Effector CD8-positive, alpha-beta T cell (primary cell): ENCODE results near the gene STK24.
"Not testable (repeated sequence)": the region's sequence is repeated elsewhere in the genome, so short reads cannot be mapped to it uniquely, and the experiment has no call there.

Experiments
- DNase-seq: peaks from one replicate; lab custom pipeline; 2025; lab: John Stamatoyannopoulos, UW
- total RNA-seq, 4 experiments: gene quantifications; one replicate each; lab custom pipeline; 2026; lab: John Stamatoyannopoulos, UW

The STK24 gene
- total RNA-seq, result 218 to 323 (median 245) reads per million in 4 experiments

DNA sequence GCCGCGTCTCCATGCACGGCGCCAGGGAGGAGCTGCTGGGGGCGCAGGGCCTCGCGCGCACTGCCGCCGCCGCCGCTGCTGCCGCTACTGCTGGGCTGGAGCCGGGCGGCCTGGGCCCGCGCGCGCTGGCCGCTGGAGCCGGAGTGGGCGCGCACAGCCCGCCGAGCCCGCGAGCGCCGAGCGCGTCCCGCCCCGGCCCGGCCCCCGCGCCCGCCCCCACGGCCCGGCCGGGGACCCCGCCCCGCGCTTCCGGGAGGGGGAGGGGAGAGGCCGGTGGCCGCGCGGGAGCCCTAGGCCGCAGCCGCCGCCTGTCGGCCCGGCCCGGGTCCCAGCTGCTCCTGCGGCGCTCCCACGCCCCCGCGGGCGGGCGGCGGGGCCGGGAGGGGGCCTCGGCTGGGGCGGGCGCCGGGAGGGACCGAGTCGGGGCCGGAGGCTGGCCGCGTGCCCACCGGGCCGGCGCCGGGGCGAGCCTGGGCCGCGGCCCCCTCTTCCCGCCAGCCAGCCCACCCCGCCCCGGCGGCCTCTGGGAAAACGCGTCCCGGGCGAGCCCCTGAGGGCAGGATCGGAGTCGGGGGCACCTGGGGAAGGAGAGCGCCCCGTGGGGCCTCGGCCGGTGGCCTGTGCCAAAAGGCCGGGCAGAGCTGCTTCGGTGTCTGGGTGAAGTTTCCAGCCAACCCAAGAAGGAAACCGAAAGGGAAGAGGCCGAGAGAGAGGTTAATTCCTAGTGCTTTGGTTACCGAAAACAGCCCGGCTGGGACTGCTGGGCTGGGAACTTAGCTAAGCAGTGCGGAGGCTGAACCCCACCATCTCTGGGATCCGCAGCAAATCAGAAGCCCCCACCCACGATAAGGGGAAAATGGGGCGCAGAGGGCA is at the start of gene STK24:
TSS of gene STK24 (minus strand) at position 145 of the 873 bp plus-strand sequence. CDS start 321 bp downstream, outside the sequence.
- DNase-seq, result peak; percentile 31

DNA sequence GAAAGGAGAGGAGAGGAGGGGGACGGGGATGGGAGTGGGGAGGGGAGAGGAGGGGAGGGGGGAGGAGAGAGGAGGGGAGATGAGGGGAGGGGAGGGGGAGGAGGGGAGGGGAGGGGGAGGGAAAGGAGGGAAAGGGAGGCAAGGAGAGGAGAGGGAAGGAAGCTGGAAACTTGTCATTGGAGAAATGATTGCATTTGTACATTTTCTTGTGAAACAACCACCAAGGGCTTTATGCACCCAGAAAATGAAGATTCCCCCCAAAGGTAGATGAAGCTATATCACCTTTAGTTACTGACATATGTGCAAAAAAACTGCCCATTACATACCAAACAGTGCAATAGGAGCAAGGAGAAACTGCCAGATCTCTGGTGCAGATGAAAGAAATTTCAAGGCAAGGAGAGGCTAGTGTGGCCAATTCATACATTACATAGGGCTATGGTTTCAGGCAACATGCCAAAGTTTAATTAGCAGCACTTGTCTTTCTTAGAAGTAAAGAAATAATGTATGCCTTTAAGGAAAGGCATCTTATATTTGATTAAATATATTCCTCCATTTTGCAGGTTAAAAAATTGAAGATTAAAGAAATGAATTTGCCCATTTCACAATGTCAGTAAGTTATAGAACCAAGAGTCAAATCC is 49.5 kb upstream of the STK24 start:
- DNase-seq, result no peak

DNA sequence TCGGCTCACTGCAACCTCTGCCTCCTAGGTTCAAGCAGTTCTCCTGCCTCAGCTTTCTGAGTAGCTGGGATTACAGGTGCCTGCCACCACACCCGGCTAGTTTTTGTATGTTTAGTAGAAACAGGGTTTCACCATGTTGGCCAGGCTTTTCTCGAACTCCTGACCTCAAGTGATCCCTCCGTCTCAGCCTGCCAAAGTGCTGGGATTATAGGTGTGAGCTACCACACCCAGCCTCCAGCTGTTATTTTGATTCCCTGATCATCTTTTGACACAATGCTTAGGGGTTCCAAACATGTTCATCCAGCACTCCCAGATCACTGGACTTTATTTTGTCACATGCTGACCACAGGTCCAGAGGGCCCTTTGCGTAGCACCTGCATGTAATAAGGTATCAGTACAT is 47.7 kb upstream of the STK24 start:
- DNase-seq, result not testable (repeated sequence)

DNA sequence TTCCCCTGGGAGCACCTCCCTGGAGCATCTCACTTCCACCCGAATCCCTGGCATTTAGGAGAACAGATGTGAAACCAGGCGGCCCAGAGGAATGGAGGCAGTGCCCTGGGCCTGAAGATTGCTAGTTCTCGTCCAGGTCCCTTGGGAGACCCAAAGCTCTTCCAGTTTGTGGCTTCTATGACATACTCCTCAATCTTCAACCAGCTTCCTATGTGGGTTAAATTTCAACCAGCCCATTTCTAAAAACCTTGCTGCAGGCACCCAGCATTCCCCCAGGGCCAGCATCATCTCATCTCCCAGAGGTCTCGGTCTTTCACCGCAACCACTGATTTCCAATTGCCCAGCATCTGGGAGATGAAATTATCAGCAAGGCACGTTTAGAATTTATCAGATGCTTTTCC is 46.0 kb upstream of the STK24 start:
- no peak for DNase-seq

DNA sequence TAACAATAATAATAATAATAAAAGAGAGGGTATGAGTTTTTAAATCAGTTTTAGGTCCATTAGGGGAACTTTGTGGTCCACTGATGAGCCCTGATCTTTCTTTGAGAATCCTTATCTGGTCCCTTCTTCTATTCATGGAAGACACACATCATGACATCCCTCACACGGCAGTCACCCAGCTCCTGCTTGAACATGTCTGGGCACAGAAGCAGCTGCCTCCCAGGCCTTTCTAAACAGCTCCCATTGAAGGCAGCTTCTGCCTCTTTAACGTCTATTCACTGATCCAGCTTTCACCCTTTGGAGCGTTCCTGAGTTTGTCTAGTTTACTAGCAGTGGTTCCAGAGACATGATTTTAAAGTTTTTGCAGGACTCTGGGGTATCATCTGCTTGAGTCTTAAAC is 42.6 kb upstream of the STK24 start:
- DNase-seq, result no peak

DNA sequence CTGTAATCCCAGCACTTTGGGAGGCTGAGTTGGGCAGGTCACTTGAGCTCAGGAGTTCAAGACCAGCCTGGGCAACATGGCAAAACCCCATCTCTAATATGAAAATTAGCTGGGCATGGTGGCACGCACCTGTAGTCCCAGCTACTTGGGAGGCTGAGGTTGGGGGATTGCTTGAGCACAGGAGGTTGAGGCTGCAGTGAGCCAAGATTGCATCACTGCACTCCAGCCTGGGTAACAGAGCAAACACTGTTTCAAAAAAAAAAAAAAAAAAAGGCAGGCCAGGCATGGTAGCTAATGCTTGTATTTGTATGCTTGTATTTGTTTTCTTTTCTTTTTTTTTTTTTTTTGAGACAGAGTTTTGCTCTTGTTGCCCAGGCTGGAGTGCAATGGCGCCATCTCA is 38.7 kb upstream of the STK24 start:
- DNase-seq, result not testable (repeated sequence)

DNA sequence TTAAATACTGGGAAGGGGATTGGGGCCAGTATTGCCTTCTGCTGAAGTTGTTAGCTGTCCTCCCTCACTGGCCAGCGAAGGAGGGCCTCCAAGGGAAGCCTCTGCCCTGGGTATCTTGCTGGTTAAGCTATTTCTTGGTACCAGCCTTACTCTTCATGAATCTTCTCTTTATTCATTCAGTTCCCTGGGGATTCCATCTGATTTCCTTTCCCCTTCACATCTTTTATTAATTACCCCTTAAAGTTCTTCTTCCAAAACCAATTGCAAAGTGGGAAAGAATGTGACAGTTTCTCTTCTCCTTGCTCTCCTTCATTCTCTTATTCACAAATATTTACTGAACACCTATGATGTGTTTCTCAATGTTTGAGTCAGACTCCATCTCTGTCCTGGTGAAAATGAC is 36.7 kb upstream of the STK24 start:
- DNase-seq, result no peak

DNA sequence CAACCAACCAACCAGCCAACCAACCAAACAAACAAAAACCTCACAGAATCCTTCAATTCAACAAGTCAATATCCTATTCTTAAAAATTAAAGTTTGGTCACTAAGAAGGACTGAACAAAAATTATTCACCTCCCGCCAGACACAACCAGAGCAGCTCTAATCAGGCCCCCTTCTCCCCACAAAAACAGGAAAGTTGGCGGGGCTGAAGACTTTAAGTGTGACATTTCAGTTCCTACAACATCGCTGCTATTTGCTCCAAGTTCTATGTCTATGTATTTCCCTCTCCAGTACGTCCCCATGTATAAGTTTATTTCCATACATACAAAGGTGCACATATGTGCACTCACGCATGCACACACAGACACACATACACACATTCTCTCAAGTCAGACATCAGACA is 32.8 kb upstream of the STK24 start:
- no peak for DNase-seq

DNA sequence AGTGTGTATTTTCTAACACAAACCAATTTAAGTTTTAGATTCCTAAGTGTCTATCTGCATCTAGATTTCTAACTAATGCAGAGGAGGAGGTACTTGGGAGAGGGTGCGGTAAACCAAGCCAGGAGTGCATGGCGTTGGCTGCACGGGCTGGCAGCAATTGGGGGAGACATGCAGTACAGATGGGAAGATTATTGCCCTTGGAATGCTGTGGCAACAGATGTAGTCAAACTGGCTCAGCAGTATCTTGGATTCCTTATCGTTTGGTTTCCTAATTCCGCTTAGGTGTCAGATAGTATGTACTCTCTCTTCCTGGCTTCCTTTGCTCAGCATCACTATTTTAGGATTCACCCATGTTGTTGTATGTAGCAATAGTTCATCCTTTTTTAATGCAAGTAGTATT is 29.4 kb upstream of the STK24 start:
- DNase-seq, result no peak

DNA sequence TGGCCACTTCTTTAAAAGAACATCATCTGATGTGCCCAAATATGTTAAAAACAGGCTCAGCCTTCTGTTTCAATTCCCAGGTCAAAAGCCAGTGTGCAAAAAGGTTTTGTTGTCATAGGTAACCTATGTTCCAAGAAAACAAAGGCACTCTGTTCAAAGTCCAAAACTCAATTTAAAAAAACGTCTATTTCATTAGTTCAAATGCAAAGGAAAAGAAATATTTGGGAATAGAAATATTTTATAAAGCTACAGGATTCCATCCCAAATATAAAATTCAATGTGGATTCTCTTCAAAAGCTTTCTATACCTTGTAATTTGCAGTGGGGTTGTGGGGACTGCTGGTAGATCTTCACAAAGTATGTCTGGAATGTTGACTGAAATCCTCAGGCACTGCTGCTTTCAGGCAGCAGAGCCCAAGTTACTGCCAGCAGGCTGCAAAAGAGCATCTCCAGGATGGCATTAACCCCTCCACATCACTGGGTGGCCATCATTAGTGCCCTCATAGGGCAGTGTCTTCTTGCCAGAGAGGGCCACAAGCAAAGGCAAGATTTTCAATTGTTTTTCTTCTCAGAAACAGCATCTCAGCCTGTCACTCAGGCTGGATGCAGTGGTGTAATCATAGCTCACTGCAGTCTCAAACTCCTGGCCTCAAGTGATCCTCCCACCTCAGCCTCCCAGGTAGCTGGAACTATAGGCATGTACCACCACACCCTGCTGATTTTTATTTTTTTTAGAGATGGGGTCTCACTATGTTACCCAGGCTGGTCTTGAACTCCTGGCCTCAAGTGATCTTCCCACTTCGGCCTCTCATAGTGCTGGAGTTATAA is 22.8 kb upstream of the STK24 start:
- no peak for DNase-seq

DNA sequence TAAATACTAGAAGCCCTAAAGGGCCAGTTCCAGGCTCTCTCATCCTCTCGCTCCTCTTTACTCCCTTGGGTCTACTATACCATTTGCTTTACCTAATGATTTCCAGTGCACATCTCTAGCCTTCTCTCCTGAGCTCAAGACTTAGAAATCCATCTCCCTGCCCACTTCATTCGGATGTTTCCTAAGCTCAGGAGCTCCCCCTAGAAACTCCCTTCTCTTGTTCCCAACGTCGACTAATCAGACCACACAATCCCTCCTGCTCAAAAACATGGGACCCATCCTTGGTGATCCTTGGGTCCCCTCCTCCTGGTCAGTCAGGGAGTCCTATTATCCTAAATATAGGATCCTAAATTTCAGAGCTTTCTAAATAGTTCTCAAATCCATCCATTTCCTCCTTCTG is 21.1 kb upstream of the STK24 start:
- no peak for DNase-seq

DNA sequence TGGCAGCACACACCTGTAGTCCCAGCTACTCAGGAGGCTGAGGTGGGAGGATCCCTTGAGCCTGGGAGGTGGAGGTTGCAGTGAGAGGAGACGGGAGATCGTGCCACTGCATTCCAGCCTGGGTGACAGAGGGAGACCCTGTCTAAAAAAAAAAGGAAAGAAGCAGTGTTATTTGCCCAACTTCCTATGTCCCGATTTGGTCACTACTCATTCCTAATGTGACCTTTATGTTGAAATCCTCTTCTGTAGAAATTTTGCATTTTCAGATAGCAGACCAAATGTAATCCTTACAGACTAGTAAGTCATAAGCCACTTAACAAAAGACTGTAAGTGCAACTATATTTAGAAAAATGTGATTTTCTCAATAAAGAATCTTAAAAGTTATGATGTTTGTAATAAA is 18.2 kb upstream of the STK24 start:
- DNase-seq, result no peak

DNA sequence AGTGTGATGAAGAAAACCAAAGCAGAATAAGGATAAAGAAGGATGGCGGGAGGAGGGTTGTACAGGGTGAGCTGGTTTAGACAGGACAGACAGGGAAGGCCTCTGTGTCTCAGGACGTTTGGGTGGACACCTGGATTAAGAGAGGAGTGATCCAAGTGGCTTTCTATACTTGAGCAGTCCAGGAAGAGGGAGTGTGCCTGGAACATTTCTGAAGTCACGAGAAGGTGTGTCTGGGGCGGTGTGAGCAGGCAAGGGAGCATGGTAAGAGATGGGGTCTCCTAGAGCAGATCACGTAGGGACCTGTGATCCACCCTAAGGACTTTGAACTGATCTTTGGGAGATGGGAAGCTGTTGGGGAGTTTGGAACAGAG is 15.4 kb upstream of the STK24 start:
- DNase-seq, result no peak

DNA sequence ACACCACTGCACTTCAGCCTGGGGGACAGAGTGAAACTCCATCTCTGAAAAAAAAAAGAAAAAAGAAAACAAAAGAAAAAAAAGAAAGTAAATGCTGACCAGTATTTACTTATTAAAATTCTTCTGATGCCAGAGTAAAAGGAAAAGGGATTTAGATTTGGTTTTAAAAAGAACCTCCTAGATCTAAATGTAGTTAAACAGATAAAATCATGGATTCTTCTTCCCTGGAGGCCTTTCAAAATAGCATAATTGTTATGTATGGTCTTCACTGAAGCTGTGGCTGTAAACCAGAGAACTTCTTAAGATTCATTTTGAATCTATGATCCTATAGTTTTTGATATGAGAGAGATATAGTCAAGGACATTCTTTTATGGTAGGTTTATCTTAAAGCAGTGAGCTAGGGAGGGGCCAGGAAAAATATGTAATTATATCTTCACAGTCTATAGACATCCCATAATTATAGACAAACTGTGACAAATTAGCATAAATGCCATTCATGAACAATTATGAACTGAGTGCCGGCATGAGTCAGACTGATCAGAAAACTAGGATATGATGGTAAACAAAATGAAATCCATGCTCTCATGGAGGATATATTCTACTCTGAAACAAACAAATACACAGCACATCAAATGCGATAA is 14.9 kb upstream of the STK24 start:
- no peak for DNase-seq

DNA sequence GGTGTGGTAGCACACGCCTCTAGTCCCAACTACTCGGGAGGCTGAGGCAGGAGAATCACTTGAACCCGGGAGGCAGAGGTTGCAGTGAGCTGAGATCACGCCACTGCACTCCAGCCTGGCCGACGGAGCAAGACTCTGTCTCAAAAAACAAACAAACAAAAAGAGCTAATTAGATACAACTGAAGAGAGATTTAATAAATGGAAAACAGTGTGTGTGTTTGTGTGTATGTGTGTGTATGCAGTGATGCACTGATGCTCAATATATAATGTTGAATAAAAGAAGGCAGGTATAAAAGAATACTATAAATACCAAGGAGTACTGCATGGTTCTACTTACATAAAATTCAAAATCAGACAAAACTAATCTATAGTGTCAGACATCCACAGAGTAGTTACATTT is 13.6 kb upstream of the STK24 start:
- not testable (repeated sequence) for DNase-seq

DNA sequence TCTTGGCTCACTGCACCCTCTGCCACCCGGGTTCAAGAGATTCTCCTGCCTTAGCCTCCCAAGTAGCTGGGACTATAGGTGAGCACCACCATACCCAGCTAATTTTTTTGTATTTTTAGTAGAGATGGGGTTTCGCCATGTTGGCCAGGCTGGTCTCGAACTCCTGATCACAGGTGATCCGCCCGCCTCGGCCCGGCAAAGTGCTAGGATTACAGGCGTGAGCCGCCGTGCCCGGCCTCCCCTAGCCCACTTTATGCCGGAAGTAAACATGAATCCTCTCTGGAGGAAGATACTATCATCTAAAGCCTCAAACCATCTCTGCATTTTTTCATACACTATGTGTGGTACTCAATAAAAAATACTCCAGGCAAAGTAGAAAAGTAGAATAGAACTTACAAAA is 12.6 kb upstream of the STK24 start:
- DNase-seq, result not testable (repeated sequence)

DNA sequence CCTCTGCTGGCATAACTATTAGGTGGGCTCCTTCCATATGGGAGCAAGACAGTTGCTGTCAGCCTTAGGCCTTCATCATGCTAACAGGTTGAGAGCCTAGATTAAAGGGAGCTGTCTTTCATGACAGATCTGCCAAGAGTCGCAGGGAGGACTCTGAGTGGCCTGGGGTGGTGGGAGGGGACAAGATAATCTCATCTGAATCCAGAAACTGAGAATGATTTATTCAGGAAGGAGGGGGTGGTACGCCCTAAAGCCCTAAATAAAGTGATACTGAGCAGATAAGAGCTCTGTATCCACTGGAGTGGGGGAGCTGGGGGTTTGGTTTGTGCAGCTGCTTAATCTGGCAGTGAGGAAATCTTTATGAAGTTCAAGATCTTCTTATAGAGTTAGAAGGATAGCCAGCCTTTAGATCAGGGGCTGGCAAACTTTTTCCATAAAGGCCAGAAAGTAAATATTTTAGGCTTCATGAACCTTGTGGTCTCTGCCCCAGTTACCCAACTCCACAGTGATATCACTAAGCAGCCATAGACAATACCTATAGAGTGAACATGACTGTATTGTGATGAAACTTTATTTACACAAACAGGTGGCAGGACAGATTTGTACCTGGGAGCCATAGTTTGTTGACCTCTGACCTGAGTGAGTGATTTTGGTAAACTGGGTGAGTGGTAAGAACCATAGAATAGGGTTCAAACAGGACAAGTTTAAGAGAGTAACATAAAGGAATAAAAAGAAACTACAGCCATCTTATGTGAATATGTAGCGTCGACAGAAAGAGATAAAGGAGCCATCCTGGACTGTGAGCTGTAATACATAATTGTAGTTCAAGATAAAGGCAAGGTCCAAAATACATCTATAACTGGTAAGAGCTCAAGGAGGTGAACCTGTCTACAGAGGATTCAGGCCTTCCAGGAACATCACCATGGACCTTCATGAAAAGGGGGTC is 9.8 kb upstream of the STK24 start:
- DNase-seq, result no peak

DNA sequence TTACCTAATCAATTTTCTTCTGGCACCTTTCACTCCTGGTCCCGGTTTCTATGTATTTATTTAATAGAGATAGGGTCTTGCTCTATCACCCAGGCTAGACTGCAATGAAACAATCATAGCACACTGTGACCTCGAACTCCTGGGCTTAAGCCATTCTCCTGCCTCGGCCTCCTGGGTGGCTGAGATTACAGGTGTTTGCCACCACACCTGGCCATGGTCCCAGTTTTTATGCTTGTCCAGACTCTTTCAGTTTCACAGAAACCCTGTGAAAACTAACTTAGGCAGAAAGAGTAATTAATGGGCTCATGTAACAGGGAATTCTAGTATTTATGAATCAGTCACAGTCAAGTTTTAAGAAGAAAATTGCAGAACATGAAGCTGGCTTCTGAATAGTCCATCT is 9.0 kb upstream of the STK24 start:
- DNase-seq, result no peak

DNA sequence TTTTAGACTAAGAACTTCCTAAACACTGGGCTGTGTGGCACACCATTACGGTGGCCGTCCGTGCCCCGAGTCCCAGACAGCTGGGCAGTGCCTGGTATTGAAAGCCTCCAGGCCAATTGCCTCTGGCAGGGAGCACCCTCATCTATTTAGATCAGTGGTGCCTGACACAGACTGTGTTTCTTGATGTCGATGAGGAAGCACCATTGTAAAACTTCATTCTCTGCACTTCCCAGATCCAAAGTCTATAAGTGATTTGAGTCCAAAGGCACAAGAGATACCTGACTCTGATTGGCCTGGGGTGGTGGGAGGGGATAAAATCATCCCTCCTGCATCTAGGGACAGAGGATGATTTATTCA is 8.5 kb upstream of the STK24 start:
- DNase-seq, result no peak

DNA sequence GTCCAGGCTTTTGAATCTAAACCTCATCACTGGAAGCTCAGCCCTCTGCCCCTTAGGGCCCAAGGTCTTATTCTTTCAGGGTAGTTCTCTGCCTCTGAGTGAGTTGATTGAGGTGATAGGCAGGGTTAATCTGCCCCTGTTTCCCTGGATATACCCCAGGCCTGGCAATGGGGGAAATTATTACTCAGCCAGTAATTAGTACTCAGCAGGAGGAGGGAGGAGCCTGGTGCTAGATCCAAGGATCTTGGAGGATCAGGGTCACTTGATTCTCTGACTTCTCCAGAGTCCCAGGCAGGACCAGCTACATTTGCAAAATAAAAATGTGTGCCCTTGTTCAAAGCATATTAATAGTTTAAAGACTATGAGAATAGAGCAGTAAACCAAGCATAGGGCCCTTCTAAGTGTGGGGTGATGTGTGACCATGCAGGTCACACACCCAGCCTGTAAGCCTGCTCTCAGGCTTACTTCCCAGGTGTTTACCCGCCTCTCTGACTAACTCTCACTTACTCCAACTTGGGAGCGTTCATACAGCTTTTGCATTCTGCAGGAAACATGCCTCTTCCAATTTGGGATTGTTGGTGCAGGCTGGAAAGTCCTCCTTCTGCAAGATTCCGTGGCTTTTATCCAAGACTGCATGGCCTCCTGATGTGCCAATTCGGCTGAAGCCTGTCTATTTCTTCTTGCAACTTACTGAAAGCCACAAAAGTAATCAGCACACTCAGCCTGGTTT is 7.9 kb upstream of the STK24 start:
- no peak for DNase-seq
